Hepatocyte (in vitro differentiated cells): ENCODE measurements around the gene NUP210L. TPM values are rescaled to one million over a fixed set of nuclear protein-coding genes. Genes with fewer than 3 reads are reported as not detected.
A peak's percentile ranks its signal among the peaks of the same experiment; 100 is the strongest.
"Not testable (repeated sequence)": the region's sequence is repeated elsewhere in the genome, so short reads cannot be mapped to it uniquely, and the experiment has no call there.

Experiments
- DNase-seq: peaks from one replicate; pipeline ENCODE4 v3.0.0-alpha.2; 2016; ENCODE audit warnings: low spot score
- H2AFZ ChIP-seq: fragments of 200-600 bp; sonication (generic); 2 replicates; pipeline ENCODE4 v1.6.0; 2016; ENCODE audit warnings: antibody characterized with exemption, mild to moderate bottlenecking
- H3K27ac ChIP-seq: fragments of 200-600 bp; sonication (generic); 2 replicates; pipeline ENCODE4 v1.5.1; 2016; ENCODE audit warnings: mild to moderate bottlenecking
- H3K27me3 ChIP-seq: fragments of 200-600 bp; sonication (generic); 2 replicates; pipeline ENCODE4 v1.6.1; 2016
- H3K36me3 ChIP-seq: fragments of 200-600 bp; sonication (generic); replicated peaks from 2 replicates; pipeline ENCODE4 v1.5.1; 2016; ENCODE audit warnings: low read depth; ENCODE audit not compliant: insufficient read depth
- H3K4me1 ChIP-seq: fragments of 200-600 bp; sonication (generic); 2 replicates; pipeline ENCODE4 v1.5.1; 2016; ENCODE audit warnings: mild to moderate bottlenecking, moderate library complexity; ENCODE audit not compliant: insufficient read depth
- H3K4me2 ChIP-seq: fragments of 200-600 bp; sonication (generic); 2 replicates; pipeline ENCODE4 v1.6.0; 2016
- H3K4me3 ChIP-seq: fragments of 200-600 bp; sonication (generic); 2 replicates; pipeline ENCODE4 v1.5.1; 2016; ENCODE audit warnings: mild to moderate bottlenecking
- H3K79me2 ChIP-seq: fragments of 200-600 bp; sonication (generic); 2 replicates; pipeline ENCODE4 v1.6.0; 2017; ENCODE audit warnings: mild to moderate bottlenecking
- H3K9me2 ChIP-seq: fragments of 200-600 bp; sonication (generic); replicated peaks from 2 replicates; pipeline ENCODE4 v1.6.0; 2017; ENCODE audit warnings: mild to moderate bottlenecking; ENCODE audit not compliant: insufficient read depth
- H3K9me3 ChIP-seq: fragments of 200-600 bp; sonication (generic); 2 replicates; pipeline ENCODE4 v1.5.1; 2016; ENCODE audit warnings: low read depth, mild to moderate bottlenecking
- H4K20me1 ChIP-seq: fragments of 200-600 bp; sonication (generic); 2 replicates; pipeline ENCODE4 v1.6.0; 2016; ENCODE audit warnings: mild to moderate bottlenecking; ENCODE audit not compliant: insufficient read depth, poor library complexity, severe bottlenecking
- EZH2 ChIP-seq: fragments of 200-600 bp; sonication (generic); IDR thresholded peaks from 2 replicates; pipeline ENCODE4 v1.6.1; 2016; ENCODE audit warnings: antibody characterized with exemption, mild to moderate bottlenecking, borderline replicate concordance
- EZH2phosphoT487 ChIP-seq: fragments of 200-600 bp; sonication (generic); IDR thresholded peaks from one replicate; pipeline ENCODE4 v1.6.1; 2018; ENCODE audit warnings: antibody characterized with exemption, mild to moderate bottlenecking, low read depth, moderate library complexity; ENCODE audit not compliant: unreplicated experiment, severe bottlenecking
- WGBS: methylation state at CpG from one replicate; pipeline ENCODE4 v1.1.6; 2016; ENCODE audit warnings: low lambda C conversion rate; ENCODE audit errors: missing lambda C conversion rate; 5-methylcytosine and 5-hydroxymethylcytosine counted together
- polyA plus RNA-seq: library from polyadenylated mRNA; unstranded; fragments of >200 nt; fragmentation: Nextera tagmentation; extraction: Ambion mirVana; gene quantifications from 2 replicates; pipeline ENCODE4 v1.2.1, GENCODE V29; 2016
- total RNA-seq: library from RNA; depleted of rRNA; stranded (reverse); fragments of >200 nt; gene quantifications from 2 replicates; pipeline ENCODE4 v1.2.3, GENCODE V29; 2014
- TF ChIP-seq, protein P1 (sequence below): fragments of 200-600 bp; sonication (generic); IDR thresholded peaks from 2 replicates; pipeline ENCODE4 v1.5.1; 2016; ENCODE audit warnings: antibody characterized with exemption, mild to moderate bottlenecking; ENCODE audit not compliant: poor library complexity

NUP210L gene
- total and polyA plus RNA-seq, 2 experiments from 2014 or later, result 0.03 TPM; not detected in 1

DNA sequence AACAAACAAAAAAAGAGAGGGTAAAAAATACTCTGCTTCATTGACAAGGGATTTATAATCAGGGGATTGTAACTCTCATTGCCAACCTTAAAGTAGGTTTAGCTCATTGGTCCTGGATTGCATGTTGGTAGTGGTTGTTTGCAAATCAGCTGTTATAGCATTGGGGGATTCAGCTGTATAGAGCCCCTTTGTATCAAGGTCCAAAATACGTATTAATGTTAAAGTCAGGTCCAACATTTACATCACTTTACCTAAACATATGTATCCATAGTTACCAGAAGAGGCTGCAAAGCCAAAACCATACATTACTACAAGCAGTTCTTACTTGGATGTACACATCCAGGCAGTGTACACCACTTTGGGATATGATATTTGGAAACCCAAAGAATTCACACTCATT is 134.9 kb downstream of the NUP210L start:
- Histone ChIP-seq H4K20me1 (no peaks in the 10 kb centered on the region), H3K4me1 (no peaks in the 10 kb centered on the region), H3K9me3 (no peaks in the 10 kb centered on the region), H3K36me3 (no peaks in the 10 kb centered on the region), H3K4me3 (no peak overlapping the region), H3K27ac (no peak overlapping the region), H3K9me2 (no peaks in the 10 kb centered on the region), H2AFZ (no peak overlapping the region), H3K79me2 (no peaks in the 10 kb centered on the region), H3K4me2 (no peak overlapping the region), H3K27me3 (no peaks in the 10 kb centered on the region)
- TF ChIP-seq EZH2phosphoT487 (no peak), EZH2 (no peak)
- TF ChIP-seq, protein P1, sequence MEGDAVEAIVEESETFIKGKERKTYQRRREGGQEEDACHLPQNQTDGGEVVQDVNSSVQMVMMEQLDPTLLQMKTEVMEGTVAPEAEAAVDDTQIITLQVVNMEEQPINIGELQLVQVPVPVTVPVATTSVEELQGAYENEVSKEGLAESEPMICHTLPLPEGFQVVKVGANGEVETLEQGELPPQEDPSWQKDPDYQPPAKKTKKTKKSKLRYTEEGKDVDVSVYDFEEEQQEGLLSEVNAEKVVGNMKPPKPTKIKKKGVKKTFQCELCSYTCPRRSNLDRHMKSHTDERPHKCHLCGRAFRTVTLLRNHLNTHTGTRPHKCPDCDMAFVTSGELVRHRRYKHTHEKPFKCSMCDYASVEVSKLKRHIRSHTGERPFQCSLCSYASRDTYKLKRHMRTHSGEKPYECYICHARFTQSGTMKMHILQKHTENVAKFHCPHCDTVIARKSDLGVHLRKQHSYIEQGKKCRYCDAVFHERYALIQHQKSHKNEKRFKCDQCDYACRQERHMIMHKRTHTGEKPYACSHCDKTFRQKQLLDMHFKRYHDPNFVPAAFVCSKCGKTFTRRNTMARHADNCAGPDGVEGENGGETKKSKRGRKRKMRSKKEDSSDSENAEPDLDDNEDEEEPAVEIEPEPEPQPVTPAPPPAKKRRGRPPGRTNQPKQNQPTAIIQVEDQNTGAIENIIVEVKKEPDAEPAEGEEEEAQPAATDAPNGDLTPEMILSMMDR, result no peak
- no peak for DNase-seq
- WGBS, result 92% methylated on average over 1 of the region's 1 CpG

DNA sequence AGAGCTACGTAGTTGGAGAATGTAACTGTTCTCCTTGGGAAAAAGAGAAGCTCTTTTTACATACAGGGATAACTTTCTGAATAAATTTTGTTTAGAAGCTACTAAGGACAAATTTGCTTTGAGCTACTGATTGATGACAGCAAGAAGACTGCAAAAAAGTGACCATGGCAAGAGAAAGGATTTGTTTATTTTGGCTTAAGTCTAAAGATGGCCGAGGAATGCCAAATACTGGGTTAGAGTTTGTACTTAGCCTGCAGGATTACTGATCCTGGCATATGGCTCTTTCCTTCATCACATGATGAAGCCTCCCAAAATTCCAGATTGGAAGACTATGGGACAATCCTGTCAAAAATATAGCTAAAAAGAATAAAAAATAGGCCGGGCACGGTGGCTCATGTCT is 135.6 kb downstream of the NUP210L start:
- WGBS, result 76% methylated on average over 4 of the region's 4 CpGs
- Histone ChIP-seq H3K9me2 (no peaks in the 10 kb centered on the region), H3K27ac (no peak overlapping the region), H3K36me3 (no peaks in the 10 kb centered on the region), H2AFZ (no peak overlapping the region), H3K79me2 (no peaks in the 10 kb centered on the region), H3K4me1 (no peaks in the 10 kb centered on the region), H3K4me3 (no peak overlapping the region), H3K27me3 (no peaks in the 10 kb centered on the region), H3K4me2 (no peak overlapping the region), H4K20me1 (no peaks in the 10 kb centered on the region), H3K9me3 (no peaks in the 10 kb centered on the region)
- no peak for TF ChIP-seq EZH2
- no peak for TF ChIP-seq EZH2phosphoT487
- TF ChIP-seq, protein P1, result no peak
- DNase-seq, result no peak

DNA sequence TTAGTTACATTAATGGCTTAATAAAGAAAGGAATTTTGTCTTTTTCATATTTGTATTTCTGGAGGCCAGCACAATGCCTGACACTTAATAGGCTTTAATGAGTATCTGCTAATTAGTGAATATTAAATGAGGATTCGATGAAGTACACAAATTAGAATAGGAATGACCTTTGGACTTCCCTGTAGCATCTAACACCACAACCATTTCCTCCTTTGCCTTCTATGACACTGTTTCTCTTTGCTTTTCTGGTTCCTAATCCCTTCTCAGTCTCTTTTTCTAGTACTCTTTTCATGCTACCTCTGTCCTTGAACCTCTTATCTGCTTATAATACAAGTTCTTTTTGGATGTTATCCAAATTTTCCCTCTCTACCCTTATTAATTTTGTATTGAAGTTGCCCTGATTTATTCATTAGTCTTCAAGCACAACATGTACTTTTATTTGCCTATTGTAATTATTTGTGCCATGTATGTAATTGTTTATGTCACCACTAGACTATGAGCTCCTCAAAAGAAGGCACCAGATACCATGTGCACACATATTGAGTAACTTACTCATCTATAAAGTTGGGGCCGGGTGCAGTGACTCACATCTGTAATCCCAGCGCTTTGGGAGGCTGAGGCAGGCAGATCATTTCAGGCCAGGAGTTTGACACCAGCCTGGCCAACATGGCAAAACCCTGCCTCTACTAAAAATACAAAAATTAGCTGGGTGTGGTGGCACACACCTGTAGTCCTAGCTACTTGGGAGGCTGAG is 140.5 kb downstream of the NUP210L start:
- no peaks in the 10 kb centered on the region for H3K9me2 ChIP-seq
- no peaks in the 10 kb centered on the region for H4K20me1 ChIP-seq
- H3K9me3 ChIP-seq, result no peaks in the 10 kb centered on the region
- no peaks in the 10 kb centered on the region for H3K79me2 ChIP-seq
- WGBS, result 66% methylated on average over 3 of the region's 3 CpGs
- H2AFZ ChIP-seq, result no peak overlapping the region
- no peak overlapping the region for H3K4me2 ChIP-seq
- H3K27ac ChIP-seq, result peak overlapping the region; percentile 60
- TF ChIP-seq, protein P1, result no peak
- TF ChIP-seq EZH2 (no peak), EZH2phosphoT487 (no peak)
- no peak overlapping the region for H3K4me3 ChIP-seq
- no peaks in the 10 kb centered on the region for H3K27me3 ChIP-seq
- no peak for DNase-seq
- H3K36me3 ChIP-seq, result no peaks in the 10 kb centered on the region
- no peaks in the 10 kb centered on the region for H3K4me1 ChIP-seq

DNA sequence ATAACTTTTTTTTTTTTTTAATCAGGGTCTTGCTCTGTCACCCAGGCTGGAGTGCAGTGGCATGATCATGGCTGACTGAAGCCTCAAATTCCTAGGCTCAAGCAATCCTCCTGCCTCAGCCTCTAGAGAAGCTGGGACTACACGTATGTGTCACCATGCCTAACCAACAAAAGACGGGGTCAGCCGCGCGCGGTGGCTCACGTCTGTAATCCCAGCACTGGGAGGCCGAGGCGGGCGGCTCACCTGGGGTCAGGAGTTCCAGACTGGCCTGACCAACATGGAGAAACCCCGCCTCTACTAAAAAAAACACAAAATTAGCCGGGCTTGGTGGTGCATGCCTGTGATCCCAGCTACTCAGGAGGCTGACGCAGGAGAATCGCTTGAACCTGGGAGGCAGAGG is 142.3 kb downstream of the NUP210L start:
- H3K79me2 ChIP-seq, H3K4me2 ChIP-seq, H3K9me2 ChIP-seq, H2AFZ ChIP-seq, H3K36me3 ChIP-seq, DNase-seq, H3K4me1 ChIP-seq, H3K4me3 ChIP-seq, H3K27ac ChIP-seq, H3K27me3 ChIP-seq, H3K9me3 ChIP-seq, H4K20me1 ChIP-seq: not testable (repeated sequence)
- 93% methylated on average over 14 of the region's 14 CpGs for WGBS
